CD4-positive, alpha-beta T cell treated with Interleukin-21 for 1 hour (primary cell): ENCODE data around the gene ENG.
A peak's percentile ranks its signal among the peaks of the same experiment; 100 is the strongest.

Experiments
- DNase-seq: peaks from one replicate; pipeline ENCODE4 v3.0.0-alpha.2; 2020

The ENG gene

GRCh38 chr9:127812011-127812410 is 42.4 kb downstream of the ENG start:
- DNase-seq, result no peak

- DNase-seq, result no peak
Observed at GRCh38 chr9:127810378-127811187, 43.9 kb downstream of the ENG start.

- DNase-seq, result no peak
Observed at GRCh38 chr9:127809540-127810377, 44.7 kb downstream of the ENG start.

GRCh38 chr9:127809002-127809539 is 45.4 kb downstream of the ENG start:
- DNase-seq, result no peak

- DNase-seq, result no peak
Observed at GRCh38 chr9:127808347-127809001, 46.0 kb downstream of the ENG start.

- DNase-seq, result no peak
Observed at GRCh38 chr9:127806871-127807270, 47.6 kb downstream of the ENG start.

GRCh38 chr9:127805620-127806019 is 48.8 kb downstream of the ENG start:
- peak; percentile 47 for DNase-seq

- DNase-seq, result no peak
Observed at GRCh38 chr9:127803507-127804352, 50.7 kb downstream of the ENG start.

GRCh38 chr9:127802576-127803443 is 51.6 kb downstream of the ENG start, which contains the start of gene FPGS:
TSS of gene FPGS (plus strand) at chr9:127802882. CDS start at chr9:127802925, 43 bp downstream.
- peak; percentile 86 for DNase-seq

- no peak for DNase-seq
Observed at GRCh38 chr9:127801955-127802575, 52.4 kb downstream of the ENG start.

- no peak for DNase-seq
Observed at GRCh38 chr9:127796852-127797370, 57.5 kb downstream of the ENG start.

- DNase-seq, result no peak
Observed at GRCh38 chr9:127796225-127796813, 58.1 kb downstream of the ENG start.

GRCh38 chr9:127794001-127794791 is 60.3 kb downstream of the ENG start:
- DNase-seq, result no peak

- DNase-seq, result no peak
Observed at GRCh38 chr9:127793093-127793708, 61.3 kb downstream of the ENG start.

GRCh38 chr9:127792417-127793031 is 61.9 kb downstream of the ENG start:
- no peak for DNase-seq

- no peak for DNase-seq
Observed at GRCh38 chr9:127791085-127791484, 63.4 kb downstream of the ENG start.

- DNase-seq, result no peak
Observed at GRCh38 chr9:127790094-127790855, 64.2 kb downstream of the ENG start.
